GM10266 (cell line): ENCODE data around the gene TSC22D2.

Experiments
- DNase-seq: peaks from one replicate; pipeline ENCODE4 v3.0.0; 2012; ENCODE audit errors: extremely low spot score
- TF ChIP-seq, protein P1 (sequence below): IDR thresholded peaks from 2 replicates; pipeline ENCODE4 v1.5.1; 2012; ENCODE audit warnings: mild to moderate bottlenecking, low read depth; ENCODE audit not compliant: control insufficient read depth, insufficient read depth; ENCODE audit errors: missing control alignments

TSC22D2 gene

DNA sequence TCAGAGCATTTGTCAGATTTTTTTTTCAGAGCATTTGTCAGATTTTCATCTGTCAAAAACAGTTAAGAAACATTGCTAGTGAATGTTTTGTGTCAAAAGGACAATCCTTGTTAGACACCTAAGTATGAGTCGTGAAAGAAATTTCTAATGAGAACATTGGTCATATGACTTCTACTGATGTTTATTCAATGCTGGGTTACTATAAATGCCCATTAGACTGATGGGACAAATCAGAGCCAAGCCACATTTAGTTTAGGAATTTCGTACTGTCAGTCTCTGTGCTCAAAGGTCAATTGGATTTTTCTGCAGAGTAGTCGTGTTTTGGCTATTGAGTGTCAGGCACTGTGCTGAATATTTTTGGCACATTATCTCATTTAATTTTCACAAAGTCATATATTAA is 31.6 kb downstream of the TSC22D2 start:
- no peak for DNase-seq

DNA sequence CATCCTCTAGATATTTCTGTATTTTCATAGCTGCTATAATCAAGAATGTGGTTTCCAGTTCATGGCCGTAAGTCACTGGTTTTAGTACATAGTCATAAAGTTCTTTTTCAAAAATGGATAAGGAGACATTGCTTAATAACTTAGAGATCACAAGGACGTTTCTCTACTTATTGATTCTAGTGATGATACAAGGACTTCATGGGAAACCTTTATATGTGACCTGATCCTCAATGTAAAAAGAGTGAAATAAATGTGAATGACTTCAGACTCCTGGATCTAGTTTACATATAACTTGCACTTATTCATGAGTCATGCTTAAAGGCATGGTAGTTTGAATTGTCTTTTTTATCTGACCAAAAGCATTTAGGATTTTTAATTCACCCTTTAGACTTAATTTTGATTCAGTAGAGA is 35.2 kb downstream of the TSC22D2 start:
- TF ChIP-seq, protein P1, sequence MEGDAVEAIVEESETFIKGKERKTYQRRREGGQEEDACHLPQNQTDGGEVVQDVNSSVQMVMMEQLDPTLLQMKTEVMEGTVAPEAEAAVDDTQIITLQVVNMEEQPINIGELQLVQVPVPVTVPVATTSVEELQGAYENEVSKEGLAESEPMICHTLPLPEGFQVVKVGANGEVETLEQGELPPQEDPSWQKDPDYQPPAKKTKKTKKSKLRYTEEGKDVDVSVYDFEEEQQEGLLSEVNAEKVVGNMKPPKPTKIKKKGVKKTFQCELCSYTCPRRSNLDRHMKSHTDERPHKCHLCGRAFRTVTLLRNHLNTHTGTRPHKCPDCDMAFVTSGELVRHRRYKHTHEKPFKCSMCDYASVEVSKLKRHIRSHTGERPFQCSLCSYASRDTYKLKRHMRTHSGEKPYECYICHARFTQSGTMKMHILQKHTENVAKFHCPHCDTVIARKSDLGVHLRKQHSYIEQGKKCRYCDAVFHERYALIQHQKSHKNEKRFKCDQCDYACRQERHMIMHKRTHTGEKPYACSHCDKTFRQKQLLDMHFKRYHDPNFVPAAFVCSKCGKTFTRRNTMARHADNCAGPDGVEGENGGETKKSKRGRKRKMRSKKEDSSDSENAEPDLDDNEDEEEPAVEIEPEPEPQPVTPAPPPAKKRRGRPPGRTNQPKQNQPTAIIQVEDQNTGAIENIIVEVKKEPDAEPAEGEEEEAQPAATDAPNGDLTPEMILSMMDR, result no peak
- no peak for DNase-seq

More for the DNA sequence above, 31.6 kb downstream of the TSC22D2 start:
- TF ChIP-seq, protein P1, result no peak

DNA sequence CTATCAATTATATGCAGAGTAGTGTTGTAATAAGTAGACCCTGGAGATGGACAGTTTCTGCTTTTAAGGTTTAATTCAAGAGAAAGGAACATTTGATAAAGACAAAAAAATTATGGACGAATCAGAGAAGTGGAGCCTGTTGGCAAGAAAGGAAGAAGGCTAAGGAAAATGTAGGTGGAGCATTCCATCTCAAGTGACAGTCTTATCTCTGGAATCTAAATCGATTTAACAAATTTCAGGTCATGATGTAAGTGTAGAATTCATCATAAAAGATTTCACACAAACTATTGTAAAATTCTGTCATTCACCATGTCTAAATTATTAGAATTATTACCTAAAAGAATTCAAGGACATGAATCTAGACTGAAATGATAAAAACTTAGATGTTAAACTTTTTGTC is 36.3 kb downstream of the TSC22D2 start:
- TF ChIP-seq, protein P1, result no peak
- DNase-seq, result no peak

DNA sequence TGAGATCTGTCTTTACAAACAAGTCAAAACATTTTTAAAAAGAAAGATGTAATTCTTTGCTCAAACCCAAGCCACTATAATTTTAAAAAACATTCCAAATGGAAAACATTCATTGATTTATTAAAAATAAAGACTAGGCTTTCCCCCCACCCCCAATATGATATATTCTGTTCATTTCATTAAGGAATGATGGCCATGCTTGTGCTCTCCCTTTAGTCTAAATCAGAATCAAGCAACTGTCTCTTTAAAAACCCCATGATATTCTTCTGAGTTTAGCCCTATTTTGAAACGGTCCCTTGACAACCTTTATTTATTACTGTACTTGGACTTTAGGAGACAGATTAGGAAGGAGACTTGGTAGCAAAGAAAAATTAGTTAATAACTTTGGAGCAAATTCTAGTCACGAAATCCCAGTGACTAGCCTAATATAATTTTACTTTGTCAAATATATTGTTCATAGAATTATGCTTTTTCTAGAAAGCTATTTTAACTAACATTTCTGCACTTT is 38.4 kb downstream of the TSC22D2 start:
- TF ChIP-seq, protein P1, result no peak
- no peak for DNase-seq

DNA sequence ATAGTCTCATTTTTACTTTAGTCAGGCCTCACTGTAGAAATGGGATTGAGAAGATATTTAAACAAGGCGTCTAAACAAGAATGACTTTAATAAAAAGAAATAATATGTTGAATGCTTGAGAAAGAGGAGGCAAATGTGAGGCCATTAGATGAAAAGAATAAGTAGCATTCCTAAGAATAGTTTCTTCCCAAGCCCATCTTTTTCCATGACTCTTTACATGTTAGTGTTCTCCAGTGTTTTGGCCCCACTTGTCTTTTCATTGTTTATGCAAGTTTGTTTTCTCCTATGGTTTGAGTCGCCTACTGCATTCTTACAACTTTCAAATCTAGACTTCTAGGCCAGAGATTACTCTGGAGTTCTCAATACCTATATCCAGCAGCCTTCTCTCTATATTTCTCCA is 39.0 kb downstream of the TSC22D2 start:
- TF ChIP-seq, protein P1, result no peak
- no peak for DNase-seq

DNA sequence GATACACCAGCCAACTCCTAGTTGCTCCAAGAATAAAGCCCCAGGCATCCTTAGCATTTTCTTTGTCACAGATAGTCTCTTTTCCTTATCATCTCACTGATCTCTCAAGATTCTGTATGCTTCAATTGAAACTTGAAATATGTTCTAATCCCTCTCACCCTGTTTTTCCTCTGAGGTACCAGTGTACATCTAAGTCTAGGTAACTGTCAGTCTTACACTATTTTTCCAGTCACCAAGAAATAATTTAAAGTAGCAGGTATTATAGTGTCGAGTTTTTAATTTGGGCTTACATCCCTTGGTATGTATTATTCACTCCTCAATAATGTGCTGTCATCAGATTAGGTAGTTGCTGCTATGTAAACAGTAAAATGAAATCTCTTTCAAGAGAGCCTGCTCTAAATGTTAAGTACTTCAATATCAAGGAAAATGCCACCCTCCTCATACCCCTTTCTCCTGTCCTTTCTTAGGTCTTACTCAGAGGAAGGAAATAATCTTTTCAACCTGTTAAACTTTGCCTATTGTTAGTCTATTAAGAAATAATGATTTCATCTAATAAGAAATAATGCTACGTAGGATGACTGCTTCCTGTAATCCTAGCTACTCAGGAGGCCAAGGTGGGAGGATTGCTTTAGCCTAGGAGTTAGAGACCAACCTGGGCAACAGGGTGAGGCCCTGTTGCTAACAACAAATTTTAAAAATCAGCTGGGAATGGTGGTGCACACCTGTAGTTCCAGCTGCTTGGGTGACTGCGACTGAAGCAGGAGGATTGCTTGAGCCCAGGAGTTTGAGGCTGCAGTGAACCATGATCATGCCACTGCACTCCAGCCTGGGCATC is 39.8 kb downstream of the TSC22D2 start:
- TF ChIP-seq, protein P1, result no peak
- DNase-seq, result no peak

DNA sequence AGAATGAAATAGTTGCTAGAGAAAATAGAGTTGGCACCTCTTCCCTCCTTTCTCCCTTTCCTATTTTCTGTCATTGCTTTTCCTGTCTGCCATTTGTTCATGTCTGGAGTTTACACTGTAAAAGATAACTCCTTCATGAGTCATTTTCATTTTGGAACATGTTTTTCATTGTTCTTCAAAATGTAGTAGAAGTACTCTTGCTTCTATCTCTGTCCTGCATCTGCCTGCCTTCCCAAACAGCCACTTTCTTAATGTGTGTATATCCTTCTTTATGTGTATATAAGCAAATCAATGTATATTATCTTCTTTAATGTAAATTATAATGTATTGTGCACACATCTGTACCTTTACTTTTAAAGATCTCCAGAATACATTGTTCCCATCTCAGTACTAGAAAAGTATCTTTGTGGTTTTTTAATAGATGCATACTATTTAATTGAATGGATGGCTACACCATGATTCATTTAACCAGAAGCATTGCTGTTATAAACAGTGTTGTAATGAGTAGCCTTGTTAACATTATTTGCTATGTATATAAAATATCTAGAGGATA is 41.1 kb downstream of the TSC22D2 start:
- no peak for DNase-seq
- TF ChIP-seq, protein P1, result no peak
